Measurements from ENCODE around the gene VAV3. TPM values are rescaled to one million over a fixed set of nuclear protein-coding genes. Genes with fewer than 3 reads are reported as not detected.

The VAV3 gene
- total RNA-seq, 5 donors from 2014 or later (not counting 1 experiment from before 2014, with no cell fraction given), result 3.7 to 13.4 (median 4.6) TPM

DNA sequence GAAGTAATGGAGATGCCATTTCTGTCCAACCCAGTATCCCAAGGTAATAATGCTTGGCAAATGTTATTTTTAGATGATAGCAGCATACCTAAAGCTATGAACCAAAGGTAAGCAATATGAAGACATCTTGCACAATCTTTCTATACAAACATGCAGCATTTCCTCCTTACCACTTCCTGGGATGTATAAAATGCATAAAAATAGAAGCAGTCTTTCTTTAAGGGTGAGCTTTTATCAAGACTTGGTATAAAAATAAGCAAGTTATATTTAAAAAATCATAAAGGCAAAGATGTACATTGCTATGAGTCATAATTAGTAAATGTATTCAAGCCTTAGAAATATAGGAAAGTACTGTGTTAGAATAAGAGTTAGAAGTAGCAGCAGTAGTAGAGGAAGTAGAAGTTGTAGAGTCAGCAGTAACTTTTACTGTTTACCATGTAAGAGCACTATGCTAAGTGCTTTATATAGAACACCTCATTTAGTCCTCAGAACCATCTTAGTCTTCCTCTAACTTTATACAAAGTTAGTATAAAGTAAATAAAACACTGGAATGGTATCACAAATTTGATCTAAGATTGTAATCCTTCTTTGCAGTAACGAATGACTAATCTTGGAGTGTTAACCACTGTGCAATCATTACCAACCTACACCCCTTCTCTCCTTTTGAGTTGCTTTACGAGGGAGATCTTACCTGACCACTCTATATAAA is 371.3 kb downstream of the VAV3 start:
- no peaks in the 10 kb centered on the region for H3K9me3 Mint-ChIP-seq
- H3K36me3 Mint-ChIP-seq, result peaks cover 19% of the 10 kb centered on the region
- ATAC-seq (replicated peaks in 1 of 4) (no peak), DNase-seq (no peak)
- Histone ChIP-seq H3K9me3 (no peaks in the 10 kb centered on the region), H3K4me3 (ENCODE audit: control insufficient read depth in 1 of 2, extremely low read depth in 1 of 2, low read length in 1 of 2) (no peak overlapping the region), H3K36me3 (ENCODE audit: control insufficient read depth in 2 of 2, extremely low read depth in 1 of 2, insufficient read depth in 1 of 2, low read length in 1 of 2) (no peaks in the 10 kb centered on the region), H3K27ac (ENCODE audit: low read length) (no peak overlapping the region), H3K27me3 (replicated peaks in 1 of 2; ENCODE audit: control insufficient read depth in 2 of 2, extremely low read depth in 1 of 2, insufficient read depth in 2 of 2, low read length in 1 of 2) (no peaks in the 10 kb centered on the region), H3K4me1 (ENCODE audit: control insufficient read depth in 1 of 2, extremely low read depth in 1 of 2, insufficient read depth in 2 of 2, low read length in 2 of 2) (no peaks in the 10 kb centered on the region)
- POLR2A ChIA-PET, result no interaction called here
- H3K4me1 Mint-ChIP-seq, result peaks cover 0 to 13% (median 4%) of the 10 kb centered on the region in 3 donors
- H3K4me3 Mint-ChIP-seq, result no peak overlapping the region
- WGBS (ENCODE audit: insufficient coverage), result no CpG with 5 or more reads among the region's 2 CpGs
- H3K27ac Mint-ChIP-seq, result no peak overlapping the region
- CTCF ChIA-PET, result no interaction called here
- no peaks in the 10 kb centered on the region for H3K27me3 Mint-ChIP-seq

DNA sequence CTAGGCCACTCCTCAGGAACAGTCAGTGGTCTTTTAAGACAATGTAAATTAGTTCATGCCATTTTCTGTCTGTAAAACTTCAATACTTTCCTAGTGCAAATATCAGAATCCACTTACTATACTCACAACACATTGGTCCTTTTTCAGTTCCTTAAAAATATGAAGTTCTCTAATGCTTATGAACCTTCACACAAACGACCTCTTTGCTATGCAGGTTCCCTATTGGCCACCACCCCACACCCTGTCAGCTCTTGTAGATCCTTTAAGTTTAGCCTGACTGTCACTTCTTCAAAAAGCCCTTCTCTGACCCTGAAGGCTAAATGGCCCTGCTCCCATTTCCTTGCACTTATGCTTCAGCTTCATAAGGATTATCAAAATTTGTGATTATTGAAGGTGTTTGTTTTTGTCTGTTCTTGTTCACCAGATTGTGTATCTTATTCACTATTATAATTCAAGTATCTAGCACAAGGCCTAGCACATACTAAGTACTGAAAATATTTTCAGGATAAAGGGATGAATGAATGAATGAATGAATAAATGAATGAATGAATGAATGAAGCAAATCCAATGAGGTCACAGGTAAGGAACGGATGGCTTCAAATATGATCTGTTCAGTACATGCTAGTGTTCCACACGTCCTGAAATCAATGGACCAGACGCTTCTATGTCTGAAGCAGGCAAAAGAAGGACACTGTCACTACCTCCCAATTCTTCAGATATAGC is 373.9 kb downstream of the VAV3 start:
- Histone ChIP-seq H3K4me1 (ENCODE audit: control insufficient read depth in 1 of 2, extremely low read depth in 1 of 2, insufficient read depth in 2 of 2, low read length in 2 of 2) (no peaks in the 10 kb centered on the region), H3K4me3 (ENCODE audit: control insufficient read depth in 1 of 2, extremely low read depth in 1 of 2, low read length in 1 of 2) (no peak overlapping the region), H3K9me3 (no peaks in the 10 kb centered on the region), H3K36me3 (ENCODE audit: control insufficient read depth in 2 of 2, extremely low read depth in 1 of 2, insufficient read depth in 1 of 2, low read length in 1 of 2) (no peaks in the 10 kb centered on the region), H3K27me3 (replicated peaks in 1 of 2; ENCODE audit: control insufficient read depth in 2 of 2, extremely low read depth in 1 of 2, insufficient read depth in 2 of 2, low read length in 1 of 2) (no peaks in the 10 kb centered on the region), H3K27ac (ENCODE audit: low read length) (no peak overlapping the region)
- H3K27me3 Mint-ChIP-seq, result no peaks in the 10 kb centered on the region
- H3K4me3 Mint-ChIP-seq, result no peak overlapping the region
- CTCF ChIA-PET, result no interaction called here
- H3K4me1 Mint-ChIP-seq, result peaks cover 0 to 13% (median 4%) of the 10 kb centered on the region in 3 donors
- no peak for ATAC-seq (replicated peaks in 1 of 4)
- H3K27ac Mint-ChIP-seq, result no peak overlapping the region
- WGBS (ENCODE audit: insufficient coverage), result 53% methylated on average over 3 of the region's 4 CpGs
- DNase-seq, result no peak
- no peaks in the 10 kb centered on the region for H3K9me3 Mint-ChIP-seq
- POLR2A ChIA-PET, result no interaction called here
- H3K36me3 Mint-ChIP-seq, result peaks cover 23% of the 10 kb centered on the region

DNA sequence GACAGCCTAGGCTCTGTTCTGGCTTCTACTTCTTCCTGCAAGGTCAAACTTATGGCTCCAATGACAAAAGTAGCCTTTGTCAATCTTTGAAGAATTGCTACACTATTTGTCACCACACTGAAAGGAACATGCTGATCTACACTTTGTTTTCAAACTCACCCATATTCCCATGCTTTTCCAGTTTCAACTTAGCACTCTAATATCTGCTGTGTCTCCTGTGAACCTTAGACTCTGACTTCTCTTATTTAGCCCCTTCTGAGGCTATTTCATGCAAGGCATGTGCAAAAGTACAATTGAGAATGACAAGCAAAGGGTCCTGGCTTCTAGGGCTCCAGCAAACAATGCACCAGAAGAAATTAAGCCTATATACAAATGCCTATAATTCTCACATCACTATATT is 374.9 kb downstream of the VAV3 start:
- no peaks in the 10 kb centered on the region for H3K9me3 ChIP-seq
- H3K4me1 ChIP-seq (ENCODE audit: control insufficient read depth in 1 of 2, extremely low read depth in 1 of 2, insufficient read depth in 2 of 2, low read length in 2 of 2), result no peaks in the 10 kb centered on the region
- no peak overlapping the region for H3K27ac ChIP-seq (ENCODE audit: low read length)
- no peaks in the 10 kb centered on the region for H3K27me3 ChIP-seq (replicated peaks in 1 of 2; ENCODE audit: control insufficient read depth in 2 of 2, extremely low read depth in 1 of 2, insufficient read depth in 2 of 2, low read length in 1 of 2)
- peaks cover 0 to 13% (median 4%) of the 10 kb centered on the region in 3 donors for H3K4me1 Mint-ChIP-seq
- peaks cover 24% of the 10 kb centered on the region for H3K36me3 Mint-ChIP-seq
- no peak overlapping the region for H3K4me3 ChIP-seq (ENCODE audit: control insufficient read depth in 1 of 2, extremely low read depth in 1 of 2, low read length in 1 of 2)
- H3K4me3 Mint-ChIP-seq, result no peak overlapping the region
- ChIA-PET CTCF (no interaction called here), POLR2A (no interaction called here)
- H3K36me3 ChIP-seq (ENCODE audit: control insufficient read depth in 2 of 2, extremely low read depth in 1 of 2, insufficient read depth in 1 of 2, low read length in 1 of 2), result no peaks in the 10 kb centered on the region
- no peaks in the 10 kb centered on the region for H3K9me3 Mint-ChIP-seq
- DNase-seq, result no peak
- no peak overlapping the region for H3K27ac Mint-ChIP-seq
- H3K27me3 Mint-ChIP-seq, result no peaks in the 10 kb centered on the region
- ATAC-seq (replicated peaks in 1 of 4), result no peak

DNA sequence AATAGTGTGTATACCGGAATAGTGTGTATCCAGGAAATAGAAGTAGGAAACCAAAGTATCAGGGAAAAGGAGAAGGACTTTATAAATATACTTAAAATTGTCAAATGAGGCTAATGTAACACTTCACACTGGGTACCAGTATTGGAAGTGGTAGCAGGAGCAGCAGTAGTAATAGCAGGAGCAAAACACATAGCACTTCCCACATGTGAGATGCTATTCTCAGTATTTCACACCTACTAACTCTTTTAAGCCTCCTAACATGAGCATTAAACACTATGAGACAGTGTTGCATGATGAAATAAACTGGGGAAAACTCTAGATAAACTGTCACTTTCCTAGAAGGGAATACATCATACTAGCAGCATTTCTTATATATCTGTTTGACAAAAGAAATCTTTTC is 376.7 kb downstream of the VAV3 start:
- Histone ChIP-seq H3K4me3 (ENCODE audit: control insufficient read depth in 1 of 2, extremely low read depth in 1 of 2, low read length in 1 of 2) (no peak overlapping the region), H3K4me1 (ENCODE audit: control insufficient read depth in 1 of 2, extremely low read depth in 1 of 2, insufficient read depth in 2 of 2, low read length in 2 of 2) (no peaks in the 10 kb centered on the region), H3K27me3 (replicated peaks in 1 of 2; ENCODE audit: control insufficient read depth in 2 of 2, extremely low read depth in 1 of 2, insufficient read depth in 2 of 2, low read length in 1 of 2) (no peaks in the 10 kb centered on the region), H3K9me3 (no peaks in the 10 kb centered on the region), H3K36me3 (ENCODE audit: control insufficient read depth in 2 of 2, extremely low read depth in 1 of 2, insufficient read depth in 1 of 2, low read length in 1 of 2) (no peaks in the 10 kb centered on the region), H3K27ac (ENCODE audit: low read length) (no peak overlapping the region)
- ATAC-seq (replicated peaks in 1 of 4) (no peak), DNase-seq (no peak)
- H3K4me1 Mint-ChIP-seq, result no peaks in the 10 kb centered on the region
- H3K27ac Mint-ChIP-seq, result no peak overlapping the region
- no peak overlapping the region for H3K4me3 Mint-ChIP-seq
- peaks cover 18% of the 10 kb centered on the region for H3K36me3 Mint-ChIP-seq
- ChIA-PET POLR2A (no interaction called here), CTCF (no interaction called here)
- WGBS (ENCODE audit: insufficient coverage), result no CpG with 5 or more reads among the region's 1 CpG
- H3K9me3 Mint-ChIP-seq, result no peaks in the 10 kb centered on the region
- H3K27me3 Mint-ChIP-seq, result no peaks in the 10 kb centered on the region

DNA sequence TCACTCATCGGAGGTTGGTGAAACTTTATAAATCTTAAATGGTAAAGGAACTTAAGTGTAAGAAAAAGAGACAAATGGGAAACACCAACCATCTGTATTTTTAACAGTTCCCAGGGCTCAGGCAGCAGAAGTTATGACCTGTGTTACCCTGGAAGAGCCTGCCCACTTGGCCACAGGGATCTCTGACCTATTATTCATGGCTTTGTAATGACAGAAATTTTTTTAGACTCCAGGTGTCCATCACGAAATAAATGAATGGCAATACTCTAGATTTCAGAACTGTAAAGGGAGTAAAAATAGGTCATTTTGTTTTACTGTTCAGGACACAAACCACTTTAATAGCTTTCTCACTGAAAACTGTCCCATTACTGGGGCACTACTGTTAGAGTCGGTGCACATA is 389.8 kb downstream of the VAV3 start:
- no peak overlapping the region for H3K4me3 ChIP-seq (ENCODE audit: control insufficient read depth in 1 of 2, extremely low read depth in 1 of 2, low read length in 1 of 2)
- no peaks in the 10 kb centered on the region for H3K4me1 ChIP-seq (ENCODE audit: control insufficient read depth in 1 of 2, extremely low read depth in 1 of 2, insufficient read depth in 2 of 2, low read length in 2 of 2)
- ATAC-seq (replicated peaks in 1 of 4), result no peak
- Mint-ChIP-seq H3K4me3 (no peak overlapping the region), H3K4me1 (no peaks in the 10 kb centered on the region), H3K9me3 (peaks cover 0 to 4% (median 0%) of the 10 kb centered on the region in 3 donors), H3K36me3 (peaks cover 32% of the 10 kb centered on the region), H3K27ac (no peak overlapping the region), H3K27me3 (no peaks in the 10 kb centered on the region)
- no CpG with 5 or more reads among the region's 3 CpGs for WGBS (ENCODE audit: insufficient coverage)
- ChIA-PET CTCF (no interaction called here), POLR2A (no interaction called here)
- no peak overlapping the region for H3K27ac ChIP-seq (ENCODE audit: low read length)
- H3K27me3 ChIP-seq (replicated peaks in 1 of 2; ENCODE audit: control insufficient read depth in 2 of 2, extremely low read depth in 1 of 2, insufficient read depth in 2 of 2, low read length in 1 of 2), result no peaks in the 10 kb centered on the region
- DNase-seq, result no peak
- H3K9me3 ChIP-seq, result no peaks in the 10 kb centered on the region
- H3K36me3 ChIP-seq (ENCODE audit: control insufficient read depth in 2 of 2, extremely low read depth in 1 of 2, insufficient read depth in 1 of 2, low read length in 1 of 2), result peaks cover 5 to 7% of the 10 kb centered on the region in 2 donors

DNA sequence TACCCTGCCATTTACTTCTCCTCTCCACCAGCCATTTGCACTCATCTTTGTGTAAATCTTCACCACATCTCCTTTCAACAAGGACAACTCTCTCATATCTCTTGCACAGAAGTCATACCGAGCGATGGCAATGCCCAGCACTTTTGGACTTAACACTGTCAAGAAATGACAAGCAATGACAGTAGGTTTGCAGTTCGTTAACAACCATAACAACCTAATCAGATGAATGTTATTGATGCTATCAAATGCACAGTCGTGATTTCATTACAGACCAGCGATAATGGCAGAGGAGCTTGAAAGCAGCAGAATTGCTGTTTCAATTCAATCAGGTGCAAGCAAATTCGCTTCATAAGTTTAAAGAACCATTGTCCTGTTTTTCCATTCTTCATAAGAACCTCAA is 390.9 kb downstream of the VAV3 start:
- no peaks in the 10 kb centered on the region for H3K27me3 ChIP-seq (replicated peaks in 1 of 2; ENCODE audit: control insufficient read depth in 2 of 2, extremely low read depth in 1 of 2, insufficient read depth in 2 of 2, low read length in 1 of 2)
- Mint-ChIP-seq H3K27me3 (no peaks in the 10 kb centered on the region), H3K36me3 (peaks cover 26% of the 10 kb centered on the region), H3K9me3 (peaks cover 0 to 4% (median 0%) of the 10 kb centered on the region in 3 donors), H3K27ac (no peak overlapping the region), H3K4me1 (no peaks in the 10 kb centered on the region), H3K4me3 (no peak overlapping the region)
- ChIA-PET CTCF (no interaction called here), POLR2A (no interaction called here)
- H3K4me3 ChIP-seq (ENCODE audit: control insufficient read depth in 1 of 2, extremely low read depth in 1 of 2, low read length in 1 of 2), result no peak overlapping the region
- H3K36me3 ChIP-seq (ENCODE audit: control insufficient read depth in 2 of 2, extremely low read depth in 1 of 2, insufficient read depth in 1 of 2, low read length in 1 of 2), result peaks cover 5 to 7% of the 10 kb centered on the region in 2 donors
- ATAC-seq (replicated peaks in 1 of 4) (no peak), DNase-seq (no peak)
- no peaks in the 10 kb centered on the region for H3K4me1 ChIP-seq (ENCODE audit: control insufficient read depth in 1 of 2, extremely low read depth in 1 of 2, insufficient read depth in 2 of 2, low read length in 2 of 2)
- 87% methylated on average over 5 of the region's 6 CpGs for WGBS (ENCODE audit: insufficient coverage)
- no peak overlapping the region for H3K27ac ChIP-seq (ENCODE audit: low read length)
- no peaks in the 10 kb centered on the region for H3K9me3 ChIP-seq

Data from T-cell (primary cell).